GM12874 (cell line): ENCODE results near the gene TRPC4.

Experiments
- TF ChIP-seq, protein P1 (sequence below): IDR thresholded peaks from 2 replicates; pipeline ENCODE4 v1.5.1; 2011; ENCODE audit warnings: low read depth, mild to moderate bottlenecking, control low read depth, low read length, moderate library complexity; ENCODE audit not compliant: insufficient read depth

The TRPC4 gene

DNA sequence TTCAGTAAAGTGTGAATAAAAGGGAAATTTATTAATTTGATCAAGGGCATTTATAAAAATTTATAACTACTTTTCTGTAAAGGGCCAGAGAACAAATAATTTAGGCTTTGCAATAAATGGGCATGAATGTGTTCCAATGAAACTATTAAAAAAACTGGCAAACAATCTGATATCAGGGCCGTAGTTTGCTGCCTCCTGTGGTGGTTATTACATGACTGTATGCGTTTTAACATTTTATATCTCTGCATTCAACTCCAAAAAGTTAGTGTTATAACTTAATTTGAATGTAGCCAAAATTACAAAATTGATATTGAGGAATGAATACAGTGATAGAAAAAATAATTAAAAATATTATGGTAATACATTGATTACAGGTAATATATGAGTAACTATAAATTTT is 190.5 kb downstream of the TRPC4 start:
- TF ChIP-seq, protein P1, sequence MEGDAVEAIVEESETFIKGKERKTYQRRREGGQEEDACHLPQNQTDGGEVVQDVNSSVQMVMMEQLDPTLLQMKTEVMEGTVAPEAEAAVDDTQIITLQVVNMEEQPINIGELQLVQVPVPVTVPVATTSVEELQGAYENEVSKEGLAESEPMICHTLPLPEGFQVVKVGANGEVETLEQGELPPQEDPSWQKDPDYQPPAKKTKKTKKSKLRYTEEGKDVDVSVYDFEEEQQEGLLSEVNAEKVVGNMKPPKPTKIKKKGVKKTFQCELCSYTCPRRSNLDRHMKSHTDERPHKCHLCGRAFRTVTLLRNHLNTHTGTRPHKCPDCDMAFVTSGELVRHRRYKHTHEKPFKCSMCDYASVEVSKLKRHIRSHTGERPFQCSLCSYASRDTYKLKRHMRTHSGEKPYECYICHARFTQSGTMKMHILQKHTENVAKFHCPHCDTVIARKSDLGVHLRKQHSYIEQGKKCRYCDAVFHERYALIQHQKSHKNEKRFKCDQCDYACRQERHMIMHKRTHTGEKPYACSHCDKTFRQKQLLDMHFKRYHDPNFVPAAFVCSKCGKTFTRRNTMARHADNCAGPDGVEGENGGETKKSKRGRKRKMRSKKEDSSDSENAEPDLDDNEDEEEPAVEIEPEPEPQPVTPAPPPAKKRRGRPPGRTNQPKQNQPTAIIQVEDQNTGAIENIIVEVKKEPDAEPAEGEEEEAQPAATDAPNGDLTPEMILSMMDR, result no peak

DNA sequence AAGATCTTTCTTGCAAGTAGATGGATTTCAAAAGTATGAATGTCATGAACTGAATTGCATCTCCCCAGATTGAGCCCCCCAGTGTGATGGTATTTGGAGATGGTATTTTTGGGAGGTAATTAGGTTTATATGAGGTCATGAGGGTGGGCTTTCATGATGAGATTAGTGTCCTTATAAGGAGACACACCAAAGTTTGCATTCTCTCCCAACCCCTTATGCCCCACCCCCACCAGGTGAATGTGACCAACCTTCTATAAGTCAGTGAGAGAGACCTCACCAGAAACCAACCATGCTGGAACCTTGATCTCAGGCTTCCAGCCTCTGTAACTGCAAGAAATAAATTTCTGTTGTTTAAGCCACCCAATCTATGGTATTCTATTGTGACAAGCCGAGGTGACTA is 199.7 kb downstream of the TRPC4 start:
- TF ChIP-seq, protein P1, result no peak

DNA sequence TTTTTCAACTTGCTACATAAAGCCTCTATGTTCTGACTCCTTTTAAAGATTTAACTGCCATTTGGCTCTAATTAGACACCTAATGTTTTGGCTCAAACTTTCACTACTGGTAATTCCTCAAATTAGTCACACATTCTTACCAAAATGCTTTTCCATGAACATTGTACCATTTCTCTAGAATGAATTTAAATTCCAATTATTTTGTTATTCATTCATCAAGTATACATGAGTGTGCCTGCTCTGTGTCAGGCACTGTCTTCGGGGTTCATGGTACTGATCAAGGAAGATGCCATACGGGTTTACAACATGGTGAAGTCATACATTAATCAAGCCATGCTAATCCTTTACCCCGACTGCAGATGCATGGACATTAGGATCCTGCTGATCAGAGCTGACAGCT is 201.9 kb downstream of the TRPC4 start:
- TF ChIP-seq, protein P1, result no peak

DNA sequence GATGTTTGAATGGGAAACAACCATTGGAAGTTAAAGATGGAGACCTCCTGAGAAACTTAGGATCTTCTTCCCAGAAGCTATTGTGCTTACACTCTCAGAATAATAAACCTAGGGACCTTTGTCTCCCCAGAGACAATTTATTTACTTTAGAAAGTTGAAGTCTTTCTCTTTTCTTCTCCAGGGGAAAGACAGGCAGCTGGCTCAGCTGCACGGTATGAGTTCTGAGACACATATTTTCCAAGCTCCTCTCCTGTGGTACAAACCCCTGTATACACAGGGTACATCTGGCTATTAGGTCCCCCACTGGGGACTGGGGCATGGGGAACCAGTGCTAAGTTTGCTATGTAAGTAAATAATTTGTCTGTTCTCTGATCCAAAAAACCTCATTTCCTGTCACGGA is 203.5 kb downstream of the TRPC4 start:
- TF ChIP-seq, protein P1, result no peak

DNA sequence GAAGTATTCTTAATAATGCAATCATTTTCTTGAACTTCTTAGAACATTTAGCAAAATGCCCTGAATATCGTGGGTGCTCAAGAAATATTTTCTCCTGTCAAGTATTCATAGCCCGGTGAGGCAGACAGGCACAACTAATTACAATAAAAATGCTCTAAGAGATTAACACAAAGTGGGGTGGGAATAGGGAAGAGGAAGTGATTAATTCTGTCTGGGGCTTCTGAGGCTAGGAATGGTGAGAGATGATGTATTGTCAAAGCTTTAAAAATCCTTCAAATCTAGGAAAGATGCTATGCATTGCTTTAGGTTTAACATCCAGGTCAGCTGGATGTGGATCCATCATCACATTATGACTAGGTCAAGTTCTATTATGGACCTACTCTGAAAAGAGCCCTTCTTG is 204.2 kb downstream of the TRPC4 start:
- TF ChIP-seq, protein P1, result no peak

DNA sequence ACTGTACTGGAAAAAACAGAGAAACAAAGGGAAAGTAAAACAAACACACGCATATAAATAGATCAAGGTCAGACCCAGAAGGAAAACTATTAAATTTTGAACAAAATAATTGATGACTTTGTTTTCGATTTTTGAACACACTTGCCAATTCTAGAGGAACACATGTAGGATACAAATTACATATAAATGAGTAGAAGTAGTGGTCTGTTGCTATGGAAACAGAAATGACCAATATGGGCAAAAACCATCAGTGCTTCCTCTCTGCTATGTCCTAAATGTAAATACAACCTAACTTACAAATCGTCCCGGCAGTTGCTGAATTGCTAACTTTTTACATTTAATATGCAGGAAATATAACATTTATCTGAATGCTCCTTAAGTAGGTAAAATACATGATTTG is 205.8 kb downstream of the TRPC4 start:
- TF ChIP-seq, protein P1, result no peak

DNA sequence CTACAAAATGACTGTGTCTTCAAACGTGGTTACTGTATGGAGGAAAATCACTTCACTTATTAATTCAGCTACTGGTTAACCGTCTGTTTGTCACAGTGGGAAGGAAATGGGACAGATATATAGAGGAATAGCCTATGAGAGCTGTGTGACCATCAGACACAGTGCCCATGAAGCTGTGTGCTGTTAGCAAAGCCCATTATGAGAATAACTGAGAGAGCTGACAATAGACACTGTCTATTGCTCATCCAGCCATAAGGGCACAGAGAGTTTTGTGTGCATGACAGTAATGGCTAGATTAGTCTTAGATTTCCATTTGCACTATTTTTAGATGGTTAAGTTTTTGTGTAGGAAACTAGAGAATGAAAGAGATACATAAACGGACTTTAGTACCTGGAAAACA is 206.9 kb downstream of the TRPC4 start:
- TF ChIP-seq, protein P1, result no peak

DNA sequence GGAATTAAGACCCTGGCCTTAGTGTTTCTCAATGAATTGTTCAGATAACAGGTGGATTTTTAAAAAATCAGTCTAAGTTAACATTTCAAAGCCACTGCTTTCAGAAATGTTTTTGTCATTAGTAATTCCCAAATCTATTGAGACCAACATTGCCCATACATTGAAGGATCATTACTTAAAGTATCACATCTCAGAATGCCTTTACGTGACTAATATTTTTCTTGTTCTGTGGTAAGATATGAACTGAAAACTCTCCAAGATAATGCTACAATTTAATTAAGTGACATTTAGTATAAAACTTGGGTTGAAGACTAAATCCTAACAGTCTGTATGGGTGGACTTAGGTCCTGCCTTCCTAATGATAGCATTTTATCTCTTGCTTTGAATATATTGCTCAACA is 211.6 kb downstream of the TRPC4 start:
- TF ChIP-seq, protein P1, result no peak
